Activated effector memory CD4-positive, alpha-beta T cell treated with anti-CD3 and anti-CD28 coated beads, Interleukin-2, amount 50 U/mL, for 16 hours (primary cell): ENCODE data around the gene WDR20.
"Not testable (repeated sequence)": the region's sequence is repeated elsewhere in the genome, so short reads cannot be mapped to it uniquely, and the experiment has no call there.

ENCODE experiments used
- DNase-seq: peaks from one replicate; pipeline ENCODE4 v3.0.0-alpha.2; 2020

WDR20 gene

DNA sequence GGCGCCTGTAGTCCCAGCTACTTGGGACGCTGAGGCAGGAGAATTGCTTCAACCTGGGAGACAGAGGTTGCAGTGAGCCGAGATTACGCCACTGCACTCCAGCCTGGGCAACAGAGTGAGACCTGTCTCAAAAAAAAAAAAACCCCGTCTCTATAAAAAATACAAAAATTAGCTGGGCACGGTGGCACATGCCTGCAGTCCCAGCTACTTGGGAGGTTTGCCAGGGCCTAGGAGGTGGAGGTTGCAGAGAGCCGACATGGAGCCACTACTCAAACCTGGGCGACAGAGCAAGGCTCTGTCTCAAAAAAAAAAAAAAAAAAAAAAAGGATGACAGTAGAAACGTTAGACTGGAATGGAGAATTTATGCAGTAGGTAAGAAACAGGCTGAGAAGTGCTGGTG, 5.7 kb upstream of the WDR20 start:
- not testable (repeated sequence) for DNase-seq

- DNase-seq = not testable (repeated sequence)
Observed at GRCh38 chr14:102134719-102135118, 5.0 kb upstream of the WDR20 start.

- DNase-seq = not testable (repeated sequence)
Observed at GRCh38 chr14:102135456-102135855, 4.2 kb upstream of the WDR20 start.

- no peak for DNase-seq
Observed at GRCh38 chr14:102138535-102138934, 1.2 kb upstream of the WDR20 start.

DNA sequence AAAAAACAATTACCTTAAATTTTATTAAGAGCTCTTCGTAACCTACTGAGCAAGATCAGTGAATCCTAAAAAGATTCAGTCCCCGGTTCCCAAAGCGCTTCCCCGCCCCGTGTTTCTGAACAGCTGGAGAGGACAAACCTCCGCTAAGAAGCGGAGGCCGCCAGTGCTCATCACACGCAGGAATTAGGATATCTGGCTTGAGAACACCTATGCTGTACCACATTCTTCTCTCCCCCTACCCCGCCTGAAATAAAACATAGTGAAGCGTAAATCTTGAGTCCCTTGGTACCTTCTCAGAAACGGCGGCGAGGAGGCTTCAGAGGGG, 774 bp upstream of the WDR20 start:
- no peak for DNase-seq

DNA sequence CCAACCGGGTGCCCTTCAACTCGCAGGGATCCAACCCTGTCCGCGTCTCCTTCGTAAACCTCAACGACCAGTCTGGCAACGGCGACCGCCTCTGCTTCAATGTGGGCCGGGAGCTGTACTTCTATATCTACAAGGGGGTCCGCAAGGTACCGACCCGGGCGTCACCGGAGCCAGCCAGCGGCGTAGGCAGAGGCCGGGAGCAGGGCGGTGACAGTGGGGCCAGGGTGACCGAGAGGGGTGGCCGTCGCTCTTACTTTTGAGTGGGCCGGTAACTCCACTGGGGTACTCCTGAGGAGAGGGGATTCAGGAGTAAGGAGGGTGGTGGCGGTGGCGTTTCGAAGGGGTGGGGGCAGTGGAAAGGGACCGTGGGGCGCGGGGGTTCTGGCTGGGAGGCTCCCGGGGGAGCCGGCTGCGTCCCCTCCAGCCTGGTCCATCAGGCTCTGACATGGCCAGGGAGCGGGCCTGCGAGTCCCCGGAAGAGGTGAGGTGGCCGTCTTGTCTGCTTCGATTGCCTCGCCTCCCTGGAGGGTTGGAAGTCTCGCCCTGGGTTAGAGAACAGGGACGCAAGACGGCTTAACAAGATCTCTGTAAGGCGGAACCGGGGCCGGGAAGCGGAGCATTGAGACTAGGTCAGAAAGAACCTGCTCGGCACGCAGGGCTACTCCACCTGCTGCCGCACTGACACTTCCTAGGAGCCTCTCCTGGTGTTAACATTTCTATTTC, 491 bp downstream of the WDR20 start:
- DNase-seq = peak; percentile 78

DNA sequence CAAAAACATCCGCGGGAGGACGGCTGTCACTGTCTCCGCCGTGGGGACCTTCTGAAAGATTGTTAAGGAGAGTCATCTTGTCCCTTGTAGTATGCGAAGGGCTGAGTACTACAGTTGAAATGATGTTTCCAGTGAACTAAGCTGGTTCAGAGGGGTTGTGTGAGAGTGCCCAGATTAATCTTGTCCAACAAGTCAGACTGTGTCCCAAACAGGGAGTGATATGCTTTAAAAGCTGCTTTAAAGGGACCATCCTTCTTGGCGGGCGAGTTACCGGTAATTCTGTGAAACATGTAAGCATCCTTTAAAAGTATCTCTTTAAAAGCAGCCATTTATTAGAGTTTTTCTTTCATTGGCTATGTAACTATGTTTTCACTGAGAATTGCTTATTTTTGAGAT, 1.1 kb downstream of the WDR20 start:
- DNase-seq = no peak

- DNase-seq = no peak
Observed at GRCh38 chr14:102141797-102142196, 2.1 kb downstream of the WDR20 start.

DNA sequence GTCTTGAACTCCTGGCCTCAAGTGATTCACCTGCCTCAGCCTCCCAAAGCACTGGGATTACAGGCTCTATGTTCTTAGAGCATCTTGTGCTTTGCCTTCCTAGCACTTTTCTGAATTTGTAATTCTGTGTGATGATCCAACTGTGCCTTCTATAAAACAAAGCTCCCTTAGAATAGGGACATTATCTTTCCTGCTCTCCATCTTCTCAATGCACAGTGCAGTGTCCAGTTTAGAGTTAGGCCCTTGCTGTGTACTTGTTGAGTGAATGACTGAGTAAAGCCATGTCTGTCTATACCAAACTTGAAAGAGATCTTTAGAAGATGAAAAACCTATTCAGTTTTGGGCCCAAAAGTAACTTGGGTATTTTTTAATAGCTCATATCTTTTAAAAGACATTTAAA, 5.2 kb downstream of the WDR20 start:
- DNase-seq = no peak

- DNase-seq = no peak
Observed at GRCh38 chr14:102145395-102145794, 5.7 kb downstream of the WDR20 start.

DNA sequence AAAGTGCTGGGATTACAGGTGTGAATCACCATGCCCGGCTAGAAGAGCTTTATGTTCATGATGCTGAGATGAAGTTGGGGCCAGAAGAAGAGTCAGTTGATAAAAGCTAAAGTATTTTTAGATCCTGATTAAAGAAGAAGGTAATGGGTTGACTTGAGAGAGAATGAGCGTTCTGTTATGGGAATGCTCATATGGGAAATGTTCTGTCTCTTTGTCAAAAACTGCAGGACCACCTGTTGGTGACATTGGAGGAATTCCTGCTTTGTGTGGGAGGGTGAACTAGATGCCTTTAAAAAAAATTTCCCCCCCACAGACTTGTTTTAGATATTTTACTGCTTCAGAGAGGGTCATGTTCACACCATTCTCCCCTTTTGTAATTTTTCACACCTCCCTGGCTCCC, 6.7 kb downstream of the WDR20 start:
- no peak for DNase-seq

DNA sequence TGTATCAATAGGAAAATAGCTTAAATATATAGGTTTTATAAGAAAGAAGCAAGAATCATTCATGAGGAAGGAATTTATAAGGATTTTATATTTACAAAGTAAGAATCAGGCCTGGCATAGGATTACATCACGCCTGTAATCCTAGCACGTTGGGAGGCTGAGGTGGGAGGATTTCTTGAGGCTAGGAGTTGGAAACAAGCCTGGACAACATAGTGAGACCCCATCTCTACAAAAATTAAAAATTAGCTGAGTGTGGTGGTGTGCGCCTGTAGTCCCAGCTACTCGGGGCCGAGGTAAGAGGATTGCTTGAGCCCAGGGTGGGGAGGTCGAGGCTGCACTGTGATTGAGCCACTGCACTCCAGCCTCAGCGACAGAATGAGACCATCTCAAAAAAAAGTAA, 10.4 kb downstream of the WDR20 start:
- no peak for DNase-seq

- no peak for DNase-seq
Observed at GRCh38 chr14:102150744-102151143, 11.0 kb downstream of the WDR20 start.

DNA sequence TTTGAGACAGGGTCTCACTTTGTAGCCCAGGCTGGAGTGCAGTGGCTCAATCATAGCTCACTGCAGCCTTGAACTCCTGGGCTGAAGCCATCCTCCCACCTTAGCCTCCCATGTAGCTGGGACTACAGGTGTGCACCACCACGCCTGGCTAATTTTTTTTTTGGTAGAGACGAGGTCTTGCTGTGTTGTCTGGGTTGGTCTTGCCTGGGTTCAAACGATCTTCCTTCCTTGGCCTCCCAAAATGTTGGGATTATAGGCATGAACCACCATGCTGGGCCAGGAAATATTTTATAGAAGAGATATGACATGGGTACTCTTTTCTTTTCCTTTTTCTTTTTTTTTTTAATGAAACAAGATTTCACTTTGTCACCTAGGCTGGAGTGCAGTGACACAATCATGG, 11.7 kb downstream of the WDR20 start:
- DNase-seq = not testable (repeated sequence)

DNA sequence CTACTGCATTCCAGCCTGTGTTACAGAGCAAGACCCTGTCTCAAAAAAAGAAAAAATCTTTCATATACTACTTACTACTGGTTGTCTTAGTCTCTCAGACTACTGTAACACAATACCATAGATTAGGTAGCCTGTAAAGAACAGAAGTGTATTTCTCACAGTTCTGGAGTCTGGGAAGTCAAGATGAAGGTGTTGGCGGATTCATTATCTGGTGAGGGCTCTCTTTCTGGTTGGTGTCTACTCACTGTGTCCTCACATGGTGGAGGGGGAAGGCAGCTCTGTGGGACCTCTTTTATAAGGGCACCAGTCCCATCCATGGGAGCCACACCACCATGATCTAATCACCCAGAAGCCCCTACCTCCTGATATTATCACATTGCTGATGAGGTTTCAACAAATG, 14.4 kb downstream of the WDR20 start:
- DNase-seq = no peak

- DNase-seq = no peak
Observed at GRCh38 chr14:102154821-102155549, 15.3 kb downstream of the WDR20 start.

- DNase-seq = no peak
Observed at GRCh38 chr14:102157346-102157745, 17.6 kb downstream of the WDR20 start.

DNA sequence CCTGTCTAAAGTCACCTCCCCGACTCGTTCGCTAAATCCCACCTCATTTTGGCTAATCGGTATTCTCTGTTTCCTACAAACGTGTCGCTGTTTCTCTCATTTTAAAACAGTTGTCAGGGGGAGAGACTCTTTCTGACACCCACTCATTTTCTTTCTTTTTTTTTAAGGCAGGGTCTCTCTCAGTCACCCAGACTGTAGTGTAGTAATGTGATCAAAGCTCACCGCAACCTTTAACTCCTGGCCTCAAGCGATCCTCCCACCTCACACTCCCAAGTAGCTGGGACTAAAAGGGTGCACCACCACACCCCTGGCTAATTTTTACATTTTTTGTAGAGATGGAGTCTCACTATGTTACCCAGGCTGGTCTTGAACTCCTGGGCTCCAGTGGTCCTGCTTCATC, 19.1 kb downstream of the WDR20 start:
- DNase-seq = no peak

DNA sequence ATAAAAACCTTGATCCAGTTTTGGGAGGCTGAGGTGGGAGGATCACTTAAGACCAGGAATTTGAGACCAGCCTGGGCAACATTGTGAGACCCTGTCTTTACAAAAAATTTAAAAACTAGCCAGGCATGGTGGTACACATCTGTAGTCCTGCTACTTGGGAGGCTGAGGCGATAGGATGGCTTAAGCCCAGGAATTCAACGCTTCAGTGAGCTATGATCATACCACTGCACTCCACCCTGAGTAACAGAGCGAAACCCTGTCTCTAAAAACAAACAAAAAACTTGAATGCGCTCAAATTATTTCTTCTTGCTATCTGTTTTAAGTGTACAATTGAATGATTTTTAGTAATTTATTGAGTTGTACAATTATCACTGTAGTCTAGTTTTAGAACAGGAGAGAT, 20.1 kb downstream of the WDR20 start:
- no peak for DNase-seq

DNA sequence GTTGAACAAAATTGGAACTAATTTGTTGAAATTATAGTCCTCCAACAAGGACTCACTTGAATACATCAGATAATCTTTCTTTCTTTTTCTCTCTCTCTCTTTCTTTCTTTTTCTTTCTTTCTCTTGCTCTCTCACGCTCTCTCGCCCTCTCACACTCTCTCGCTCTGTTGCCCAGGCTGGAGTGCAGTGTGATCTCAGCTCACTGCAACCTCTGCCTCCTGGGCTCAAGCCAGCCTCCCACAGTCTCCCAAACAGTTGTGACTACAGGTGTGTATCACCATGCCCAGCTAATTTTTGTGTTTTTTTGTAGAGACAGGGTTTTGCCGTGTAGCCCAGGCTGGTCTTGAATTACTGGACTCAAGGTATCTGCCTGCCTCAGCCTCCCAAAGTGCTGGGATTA, 22.8 kb downstream of the WDR20 start:
- no peak for DNase-seq

- DNase-seq = no peak
Observed at GRCh38 chr14:102164241-102164641, 24.5 kb downstream of the WDR20 start.

DNA sequence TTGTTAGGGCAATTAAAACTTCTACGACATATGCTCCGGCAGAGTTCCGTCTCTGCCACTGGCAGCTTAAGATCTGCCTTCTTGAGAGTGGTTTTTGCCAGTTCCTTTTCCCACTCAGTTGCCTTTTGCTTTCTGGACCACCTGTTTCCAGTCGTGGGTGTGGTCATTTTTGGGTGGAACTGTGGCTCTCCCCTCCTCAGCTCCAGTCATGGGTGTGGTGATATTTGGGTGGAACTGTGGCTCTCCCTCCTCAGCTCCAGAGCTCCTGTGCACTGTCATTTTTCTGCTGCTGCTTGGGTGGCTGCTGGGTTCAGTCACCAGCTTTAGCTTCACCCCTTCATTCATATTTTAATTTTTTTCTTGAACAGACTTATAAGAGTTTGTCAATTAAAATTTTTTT, 25.3 kb downstream of the WDR20 start:
- no peak for DNase-seq

- DNase-seq = no peak
Observed at GRCh38 chr14:102170061-102170460, 30.4 kb downstream of the WDR20 start.

- DNase-seq = no peak
Observed at GRCh38 chr14:102171173-102172020, 31.7 kb downstream of the WDR20 start.
